ENCODE results near the gene AKR1B1. TPM values are rescaled to one million over a fixed set of nuclear protein-coding genes. Genes with fewer than 3 reads are reported as not detected.

AKR1B1 gene
- total and polyA plus RNA-seq, 9 of the 15 experiments (the other 6 are each of a cell fraction or from before 2014, with no cell fraction given): 2.0 to 10.6 (median 6.2) TPM

DNA sequence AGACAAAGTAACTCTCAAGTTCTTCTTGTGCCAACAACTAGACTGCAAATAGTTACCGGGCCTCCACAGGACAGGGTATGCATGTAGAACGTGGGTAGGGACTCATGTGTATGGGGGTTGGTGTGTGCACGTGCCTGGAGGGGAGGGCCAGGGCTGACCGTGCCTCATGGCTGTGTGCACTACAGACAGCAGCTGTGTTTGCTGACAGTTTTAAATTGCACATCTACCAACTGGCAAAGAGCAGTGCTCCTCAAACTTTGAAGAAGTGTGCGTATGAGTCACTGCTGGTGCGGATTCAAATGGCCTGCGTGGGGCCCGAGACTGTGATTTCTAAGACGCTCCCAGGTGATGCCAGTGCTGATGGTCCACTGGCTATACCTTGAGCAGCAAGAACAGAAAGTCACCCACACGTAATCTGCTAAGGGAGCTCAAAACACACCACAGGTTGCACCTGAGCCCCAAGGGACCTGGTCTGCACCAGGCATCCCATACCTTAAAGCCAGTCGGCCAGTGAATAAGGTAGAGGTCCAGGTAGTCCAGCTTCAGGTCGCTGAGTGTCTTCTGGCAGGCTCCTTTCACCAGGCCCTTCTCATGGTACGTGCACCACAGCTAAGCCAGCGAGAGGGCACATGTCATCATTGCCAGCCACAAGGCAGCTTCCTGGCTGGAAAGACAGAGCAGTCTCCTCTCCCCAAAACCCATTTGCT is 8.5 kb downstream of the AKR1B1 start:
- ChIA-PET POLR2A (interaction anchor here (1.4 kb wide), 1 partner anchor 18 kb away, joined by 3 read pairs; no protein-coding TSS in a partner anchor), CTCF (ENCODE audit: low intra/inter-chr PET ratio) (interaction anchor here (1.1 kb wide), 1 partner anchor 18 kb away, joined by 3 read pairs; no protein-coding TSS in a partner anchor)
- 57% methylated on average over 14 of the region's 14 CpGs for WGBS (ENCODE audit: insufficient coverage, low coverage, missing lambda C conversion rate)
- no peak overlapping the region for H3K4me2 ChIP-seq (ENCODE audit: insufficient read depth, low read length)
- no peak overlapping the region for H3K27ac ChIP-seq (ENCODE audit: extremely low read depth, low read depth, low read length)
- peaks cover 18 to 22% of the 10 kb centered on the region in 2 experiments for H3K4me1 ChIP-seq (replicated peaks in 1 of 2; ENCODE audit: control insufficient read depth in 2 of 2, insufficient read depth in 2 of 2, low read length in 2 of 2)
- in situ Hi-C loops (cut with MboI) (no loop called here), intact Hi-C loops (cut with micrococcal nuclease) (no loop called here)
- FAIRE-seq: no peak
- H3K36me3 ChIP-seq (ENCODE audit: control insufficient read depth, insufficient read depth, low read length): no peaks in the 10 kb centered on the region
- no peak for ATAC-seq
- BruUV-seq (replicated peaks): no TSS peak
- H3K9ac ChIP-seq (ENCODE audit: insufficient read depth in 1 of 2, low read depth in 2 of 2, low read length in 2 of 2): no peak overlapping the region
- no peaks in the 10 kb centered on the region for H3K79me2 ChIP-seq (ENCODE audit: control insufficient read depth, insufficient read depth, low read length)
- no peak overlapping the region for H2AFZ ChIP-seq (ENCODE audit: low read depth, low read length)
- H3K9me3 ChIP-seq (replicated peaks; ENCODE audit: control insufficient read depth, insufficient read depth, low read depth, low read length): no peaks in the 10 kb centered on the region
- no peaks in the 10 kb centered on the region for H4K20me1 ChIP-seq (replicated peaks; ENCODE audit: control insufficient read depth, insufficient read depth, low read length)
- H3K27me3 ChIP-seq (ENCODE audit: control insufficient read depth in 2 of 2, insufficient read depth in 2 of 2, low read length in 2 of 2): peaks cover 14 to 44% of the 10 kb centered on the region in 2 experiments; a peak in 4 of 5 replicates
- H3K9me1 ChIP-seq (ENCODE audit: control insufficient read depth, insufficient read depth, low read length): no peaks in the 10 kb centered on the region
- H3K4me3 ChIP-seq: no peak overlapping the region
- DNase-seq (ENCODE audit: extremely low read depth in 1 of 4, low spot score in 3 of 4): no peak
- TF ChIP-seq, protein P1, sequence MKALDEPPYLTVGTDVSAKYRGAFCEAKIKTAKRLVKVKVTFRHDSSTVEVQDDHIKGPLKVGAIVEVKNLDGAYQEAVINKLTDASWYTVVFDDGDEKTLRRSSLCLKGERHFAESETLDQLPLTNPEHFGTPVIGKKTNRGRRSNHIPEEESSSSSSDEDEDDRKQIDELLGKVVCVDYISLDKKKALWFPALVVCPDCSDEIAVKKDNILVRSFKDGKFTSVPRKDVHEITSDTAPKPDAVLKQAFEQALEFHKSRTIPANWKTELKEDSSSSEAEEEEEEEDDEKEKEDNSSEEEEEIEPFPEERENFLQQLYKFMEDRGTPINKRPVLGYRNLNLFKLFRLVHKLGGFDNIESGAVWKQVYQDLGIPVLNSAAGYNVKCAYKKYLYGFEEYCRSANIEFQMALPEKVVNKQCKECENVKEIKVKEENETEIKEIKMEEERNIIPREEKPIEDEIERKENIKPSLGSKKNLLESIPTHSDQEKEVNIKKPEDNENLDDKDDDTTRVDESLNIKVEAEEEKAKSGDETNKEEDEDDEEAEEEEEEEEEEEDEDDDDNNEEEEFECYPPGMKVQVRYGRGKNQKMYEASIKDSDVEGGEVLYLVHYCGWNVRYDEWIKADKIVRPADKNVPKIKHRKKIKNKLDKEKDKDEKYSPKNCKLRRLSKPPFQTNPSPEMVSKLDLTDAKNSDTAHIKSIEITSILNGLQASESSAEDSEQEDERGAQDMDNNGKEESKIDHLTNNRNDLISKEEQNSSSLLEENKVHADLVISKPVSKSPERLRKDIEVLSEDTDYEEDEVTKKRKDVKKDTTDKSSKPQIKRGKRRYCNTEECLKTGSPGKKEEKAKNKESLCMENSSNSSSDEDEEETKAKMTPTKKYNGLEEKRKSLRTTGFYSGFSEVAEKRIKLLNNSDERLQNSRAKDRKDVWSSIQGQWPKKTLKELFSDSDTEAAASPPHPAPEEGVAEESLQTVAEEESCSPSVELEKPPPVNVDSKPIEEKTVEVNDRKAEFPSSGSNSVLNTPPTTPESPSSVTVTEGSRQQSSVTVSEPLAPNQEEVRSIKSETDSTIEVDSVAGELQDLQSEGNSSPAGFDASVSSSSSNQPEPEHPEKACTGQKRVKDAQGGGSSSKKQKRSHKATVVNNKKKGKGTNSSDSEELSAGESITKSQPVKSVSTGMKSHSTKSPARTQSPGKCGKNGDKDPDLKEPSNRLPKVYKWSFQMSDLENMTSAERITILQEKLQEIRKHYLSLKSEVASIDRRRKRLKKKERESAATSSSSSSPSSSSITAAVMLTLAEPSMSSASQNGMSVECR (CRISPR knock-in tag; IDR thresholded peaks at IDR 0.05): no peak
- no peak for TF ChIP-seq IRF2 (CRISPR knock-in tag; IDR thresholded peaks at IDR 0.05)
- no peak for TF ChIP-seq L3MBTL2 (IDR thresholded peaks at IDR 0.05)
- no peak for TF ChIP-seq ZKSCAN8 (CRISPR knock-in tag; IDR thresholded peaks at IDR 0.05)
- TF ChIP-seq CCAR2 (IDR thresholded peaks at IDR 0.05; ENCODE audit: low read depth, low read length): no peak
- TF ChIP-seq SMARCA5 (IDR thresholded peaks at IDR 0.05): no peak
- no peak for TF ChIP-seq ZNF311 (CRISPR knock-in tag; IDR thresholded peaks at IDR 0.05)
- no peak for TF ChIP-seq SETDB1 (IDR thresholded peaks at IDR 0.05; ENCODE audit: low read length)
- TF ChIP-seq, protein P2, sequence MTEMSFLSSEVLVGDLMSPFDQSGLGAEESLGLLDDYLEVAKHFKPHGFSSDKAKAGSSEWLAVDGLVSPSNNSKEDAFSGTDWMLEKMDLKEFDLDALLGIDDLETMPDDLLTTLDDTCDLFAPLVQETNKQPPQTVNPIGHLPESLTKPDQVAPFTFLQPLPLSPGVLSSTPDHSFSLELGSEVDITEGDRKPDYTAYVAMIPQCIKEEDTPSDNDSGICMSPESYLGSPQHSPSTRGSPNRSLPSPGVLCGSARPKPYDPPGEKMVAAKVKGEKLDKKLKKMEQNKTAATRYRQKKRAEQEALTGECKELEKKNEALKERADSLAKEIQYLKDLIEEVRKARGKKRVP (CRISPR knock-in tag; IDR thresholded peaks at IDR 0.05): no peak
- no peak for TF ChIP-seq FOXA3 (CRISPR knock-in tag; conservative IDR thresholded peaks at IDR 0.05 in 1 of 2, IDR thresholded peaks at IDR 0.05 in 1 of 2)
- TF ChIP-seq, protein P3, sequence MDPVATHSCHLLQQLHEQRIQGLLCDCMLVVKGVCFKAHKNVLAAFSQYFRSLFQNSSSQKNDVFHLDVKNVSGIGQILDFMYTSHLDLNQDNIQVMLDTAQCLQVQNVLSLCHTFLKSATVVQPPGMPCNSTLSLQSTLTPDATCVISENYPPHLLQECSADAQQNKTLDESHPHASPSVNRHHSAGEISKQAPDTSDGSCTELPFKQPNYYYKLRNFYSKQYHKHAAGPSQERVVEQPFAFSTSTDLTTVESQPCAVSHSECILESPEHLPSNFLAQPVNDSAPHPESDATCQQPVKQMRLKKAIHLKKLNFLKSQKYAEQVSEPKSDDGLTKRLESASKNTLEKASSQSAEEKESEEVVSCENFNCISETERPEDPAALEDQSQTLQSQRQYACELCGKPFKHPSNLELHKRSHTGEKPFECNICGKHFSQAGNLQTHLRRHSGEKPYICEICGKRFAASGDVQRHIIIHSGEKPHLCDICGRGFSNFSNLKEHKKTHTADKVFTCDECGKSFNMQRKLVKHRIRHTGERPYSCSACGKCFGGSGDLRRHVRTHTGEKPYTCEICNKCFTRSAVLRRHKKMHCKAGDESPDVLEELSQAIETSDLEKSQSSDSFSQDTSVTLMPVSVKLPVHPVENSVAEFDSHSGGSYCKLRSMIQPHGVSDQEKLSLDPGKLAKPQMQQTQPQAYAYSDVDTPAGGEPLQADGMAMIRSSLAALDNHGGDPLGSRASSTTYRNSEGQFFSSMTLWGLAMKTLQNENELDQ (CRISPR knock-in tag; IDR thresholded peaks at IDR 0.05; ENCODE audit: borderline replicate concordance): no peak
- TF ChIP-seq, protein P4, sequence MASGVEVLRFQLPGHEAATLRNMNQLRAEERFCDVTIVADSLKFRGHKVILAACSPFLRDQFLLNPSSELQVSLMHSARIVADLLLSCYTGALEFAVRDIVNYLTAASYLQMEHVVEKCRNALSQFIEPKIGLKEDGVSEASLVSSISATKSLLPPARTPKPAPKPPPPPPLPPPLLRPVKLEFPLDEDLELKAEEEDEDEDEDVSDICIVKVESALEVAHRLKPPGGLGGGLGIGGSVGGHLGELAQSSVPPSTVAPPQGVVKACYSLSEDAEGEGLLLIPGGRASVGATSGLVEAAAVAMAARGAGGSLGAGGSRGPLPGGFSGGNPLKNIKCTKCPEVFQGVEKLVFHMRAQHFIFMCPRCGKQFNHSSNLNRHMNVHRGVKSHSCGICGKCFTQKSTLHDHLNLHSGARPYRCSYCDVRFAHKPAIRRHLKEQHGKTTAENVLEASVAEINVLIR (CRISPR knock-in tag; IDR thresholded peaks at IDR 0.05): no peak
- TF ChIP-seq PTBP1 (IDR thresholded peaks at IDR 0.05; ENCODE audit: low read depth, low read length): no peak
